Thoracic aorta (tissue), 2 donors: ENCODE data around the gene GIPC1. TPM values are rescaled to one million over a fixed set of nuclear protein-coding genes. Genes with fewer than 3 reads are reported as not detected.

Experiments used
- ATAC-seq: fragments of 150-250 bp; one replicate; pipeline ENCODE4 v1.8.0; 2017; ENCODE audit warnings: low read depth; ENCODE audit not compliant: insufficient number of reproducible peaks, low FRiP score
- DNase-seq: peaks from one replicate; pipeline ENCODE4 v3.0.0-alpha.2; 2020; ENCODE audit warnings: low spot score
- H3K27ac ChIP-seq, 2 donors: fragments of 200-600 bp; sonication (generic); 1 replicate in 1 of 2; 2 replicates in 1 of 2; pipeline ENCODE4 v1.5.1; 2016; ENCODE audit warnings: mild to moderate bottlenecking in 2 of 2, moderate library complexity in 2 of 2
- H3K27me3 ChIP-seq: fragments of 200-600 bp; sonication (generic); replicated peaks from 2 replicates; pipeline ENCODE4 v1.6.0; 2016; ENCODE audit warnings: mild to moderate bottlenecking; ENCODE audit not compliant: insufficient read depth
- H3K36me3 ChIP-seq: fragments of 200-600 bp; sonication (generic); one replicate; pipeline ENCODE4 v1.5.1; 2016
- H3K4me1 ChIP-seq, 2 donors: fragments of 200-600 bp; sonication (generic); 1 replicate in 1 of 2; 2 replicates in 1 of 2; pipeline versions ENCODE4 v1.5.1 to v1.6.0; 2016; ENCODE audit warnings: low read depth in 2 of 2, mild to moderate bottlenecking in 1 of 2; ENCODE audit not compliant: control insufficient read depth in 1 of 2
- H3K4me3 ChIP-seq: fragments of 200-600 bp; sonication (generic); 2 replicates; pipeline ENCODE4 v1.5.1; 2016; ENCODE audit warnings: mild to moderate bottlenecking
- H3K9me3 ChIP-seq: fragments of 200-600 bp; sonication (generic); 2 replicates; pipeline ENCODE4 v1.5.1; 2016
- total RNA-seq, 2 donors: library from RNA; depleted of rRNA; stranded (reverse); fragments of >200 nt; gene quantifications; one replicate each; pipeline versions ENCODE4 v1.1.0 to v1.2.3, GENCODE V29; 2016
- TF ChIP-seq, protein P1 (sequence below): fragments of 200-600 bp; sonication (generic); IDR thresholded peaks from one replicate; pipeline ENCODE4 v1.5.1; 2019; ENCODE audit warnings: antibody characterized with exemption

Gene GIPC1
- total RNA-seq, 2 donors from 2014 or later = 56.4 to 77.8 TPM

DNA sequence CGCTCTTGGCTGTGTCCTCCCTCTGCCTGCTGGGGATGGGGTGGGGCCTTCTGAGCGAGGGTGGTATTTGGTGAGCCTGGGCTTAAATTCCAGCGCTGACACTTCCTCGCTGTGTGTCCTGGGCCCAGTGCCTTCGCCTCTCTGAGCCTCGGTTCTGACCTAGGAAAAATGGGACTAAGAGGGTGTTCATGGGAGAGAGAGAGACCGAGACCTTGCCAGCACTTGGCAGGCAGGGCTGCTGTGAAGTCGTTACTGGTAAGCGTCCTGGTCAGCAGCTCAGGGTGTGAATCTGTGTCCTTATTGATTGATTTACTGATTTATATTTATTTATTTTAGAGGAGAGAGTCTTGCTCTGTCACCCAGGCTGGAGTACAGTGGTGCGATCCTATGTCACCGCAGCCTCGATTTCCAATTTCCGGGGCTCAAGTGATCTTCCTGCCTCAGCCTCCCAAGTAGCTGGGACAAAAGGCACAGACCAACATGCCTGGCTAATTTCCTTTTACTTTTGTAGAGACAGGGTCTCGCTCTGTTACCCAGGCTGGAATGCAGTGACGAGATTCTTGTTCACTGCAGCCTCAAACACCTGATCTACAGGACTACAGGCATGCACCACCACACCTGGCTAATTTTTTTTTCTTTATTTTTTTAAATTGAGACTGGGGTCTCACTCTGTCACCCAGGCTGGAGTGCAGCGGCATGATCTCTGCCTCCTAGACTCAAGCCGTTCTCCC is 60.4 kb downstream of the GIPC1 start:
- TF ChIP-seq, protein P1, sequence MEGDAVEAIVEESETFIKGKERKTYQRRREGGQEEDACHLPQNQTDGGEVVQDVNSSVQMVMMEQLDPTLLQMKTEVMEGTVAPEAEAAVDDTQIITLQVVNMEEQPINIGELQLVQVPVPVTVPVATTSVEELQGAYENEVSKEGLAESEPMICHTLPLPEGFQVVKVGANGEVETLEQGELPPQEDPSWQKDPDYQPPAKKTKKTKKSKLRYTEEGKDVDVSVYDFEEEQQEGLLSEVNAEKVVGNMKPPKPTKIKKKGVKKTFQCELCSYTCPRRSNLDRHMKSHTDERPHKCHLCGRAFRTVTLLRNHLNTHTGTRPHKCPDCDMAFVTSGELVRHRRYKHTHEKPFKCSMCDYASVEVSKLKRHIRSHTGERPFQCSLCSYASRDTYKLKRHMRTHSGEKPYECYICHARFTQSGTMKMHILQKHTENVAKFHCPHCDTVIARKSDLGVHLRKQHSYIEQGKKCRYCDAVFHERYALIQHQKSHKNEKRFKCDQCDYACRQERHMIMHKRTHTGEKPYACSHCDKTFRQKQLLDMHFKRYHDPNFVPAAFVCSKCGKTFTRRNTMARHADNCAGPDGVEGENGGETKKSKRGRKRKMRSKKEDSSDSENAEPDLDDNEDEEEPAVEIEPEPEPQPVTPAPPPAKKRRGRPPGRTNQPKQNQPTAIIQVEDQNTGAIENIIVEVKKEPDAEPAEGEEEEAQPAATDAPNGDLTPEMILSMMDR = no peak
- ATAC-seq (no peak), DNase-seq (no peak)
- H3K27me3 ChIP-seq = no peaks in the 10 kb centered on the region
- peak overlapping the region; percentile 95 for H3K4me3 ChIP-seq
- no peaks in the 10 kb centered on the region for H3K36me3 ChIP-seq
- H3K4me1 ChIP-seq = peaks cover 15 to 36% of the 10 kb centered on the region in 2 donors
- H3K27ac ChIP-seq = peak overlapping the region; percentile 70 to 82
- no peaks in the 10 kb centered on the region for H3K9me3 ChIP-seq

DNA sequence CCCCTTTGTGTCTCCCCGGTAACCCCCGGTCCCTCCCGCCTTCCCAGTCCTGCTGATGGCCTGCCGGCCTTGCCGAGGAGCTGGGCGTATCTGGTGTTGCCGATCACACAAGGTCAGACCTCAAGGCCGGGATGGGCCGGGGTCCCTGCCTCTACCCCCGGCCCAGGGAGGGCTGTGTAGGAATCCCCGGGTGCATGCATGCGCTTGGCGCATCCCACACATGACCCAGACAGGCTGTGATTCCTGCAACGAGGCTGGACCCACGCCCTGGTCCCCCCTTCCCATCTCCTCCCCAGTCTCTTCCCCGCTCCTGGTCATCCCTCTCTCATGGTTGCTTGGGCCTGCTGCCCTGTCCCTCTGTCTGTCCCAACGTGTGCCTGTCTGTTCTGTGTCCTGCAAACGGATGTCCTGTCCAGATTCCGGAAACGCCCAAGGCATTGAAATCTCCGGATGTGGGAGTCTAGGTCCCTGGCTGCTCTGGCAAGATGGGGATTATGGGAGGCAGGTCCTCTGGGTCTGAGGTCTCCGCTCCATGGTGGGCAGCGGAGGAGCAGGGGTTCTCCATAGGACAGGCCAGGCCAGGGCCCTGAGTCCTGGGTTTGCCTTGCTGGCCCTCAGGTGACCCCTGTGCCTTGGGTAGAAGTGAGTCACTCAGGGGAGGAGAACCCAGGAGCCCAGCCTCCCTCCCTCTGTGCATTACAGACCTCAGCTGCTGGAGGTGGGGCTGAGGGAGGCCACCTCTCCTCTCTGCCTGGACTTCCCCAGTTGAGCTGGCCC is 61.2 kb downstream of the GIPC1 start:
- Histone ChIP-seq H3K36me3 (no peaks in the 10 kb centered on the region), H3K27me3 (no peaks in the 10 kb centered on the region), H3K4me3 (peak overlapping the region; percentile 95), H3K9me3 (no peaks in the 10 kb centered on the region), H3K27ac (peak overlapping the region; percentile 70 to 82), H3K4me1 (peaks cover 12 to 36% of the 10 kb centered on the region in 2 donors)
- TF ChIP-seq, protein P1 = no peak
- peak; percentile 57 for ATAC-seq
- peak; percentile 36 for DNase-seq

DNA sequence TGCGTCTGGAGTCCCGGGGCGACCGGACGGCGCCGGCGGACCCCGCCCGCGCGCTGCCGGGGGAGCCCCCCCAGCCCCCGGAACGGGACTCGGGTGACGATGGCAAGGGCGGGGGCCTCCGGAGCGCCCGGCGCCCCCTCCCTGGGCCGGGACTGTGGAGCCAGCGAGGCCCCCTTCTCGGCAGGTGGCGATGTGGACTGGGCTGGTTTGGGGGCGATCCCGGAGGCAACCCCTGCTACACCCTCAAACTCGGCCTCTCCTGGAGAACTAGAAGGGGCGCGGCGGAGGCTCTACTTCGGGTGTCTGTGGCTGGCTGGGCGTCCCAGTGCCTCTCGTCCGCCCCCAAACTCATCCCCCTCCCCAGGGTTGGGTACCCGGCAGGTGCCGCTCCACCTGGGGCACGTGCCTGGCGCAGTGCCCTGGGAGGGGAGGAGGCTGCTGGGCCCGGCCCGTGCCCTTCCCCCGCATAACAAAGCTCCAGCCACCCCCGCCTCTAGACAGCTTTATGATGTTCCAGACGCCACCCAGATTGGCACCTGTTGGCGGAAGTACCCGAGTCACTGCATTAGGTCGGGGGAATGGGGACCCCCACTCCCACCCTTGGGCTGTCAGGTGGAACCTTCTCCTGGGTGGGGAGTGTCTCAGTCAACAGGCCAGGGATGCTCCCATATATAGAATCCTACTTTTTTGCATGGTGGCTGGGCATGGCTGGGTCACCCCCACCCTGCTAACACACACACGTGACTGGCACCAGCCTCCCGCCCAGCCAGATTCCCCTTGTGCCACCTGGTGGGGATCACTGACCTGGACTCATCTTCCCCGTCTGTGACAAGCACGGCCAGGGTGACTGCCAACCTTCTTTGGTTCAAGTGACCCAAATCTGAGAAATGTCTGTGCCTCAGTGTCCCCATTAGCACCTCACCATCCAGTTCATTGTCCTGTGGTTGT is 62.1 kb downstream of the GIPC1 start:
- TF ChIP-seq, protein P1 = no peak
- ATAC-seq (no peak), DNase-seq (no peak)
- Histone ChIP-seq H3K9me3 (no peaks in the 10 kb centered on the region), H3K27me3 (no peaks in the 10 kb centered on the region), H3K27ac (peak overlapping the region; percentile 70 to 82), H3K4me3 (peak overlapping the region; percentile 95), H3K36me3 (no peaks in the 10 kb centered on the region), H3K4me1 (peaks cover 12 to 33% of the 10 kb centered on the region in 2 donors)

DNA sequence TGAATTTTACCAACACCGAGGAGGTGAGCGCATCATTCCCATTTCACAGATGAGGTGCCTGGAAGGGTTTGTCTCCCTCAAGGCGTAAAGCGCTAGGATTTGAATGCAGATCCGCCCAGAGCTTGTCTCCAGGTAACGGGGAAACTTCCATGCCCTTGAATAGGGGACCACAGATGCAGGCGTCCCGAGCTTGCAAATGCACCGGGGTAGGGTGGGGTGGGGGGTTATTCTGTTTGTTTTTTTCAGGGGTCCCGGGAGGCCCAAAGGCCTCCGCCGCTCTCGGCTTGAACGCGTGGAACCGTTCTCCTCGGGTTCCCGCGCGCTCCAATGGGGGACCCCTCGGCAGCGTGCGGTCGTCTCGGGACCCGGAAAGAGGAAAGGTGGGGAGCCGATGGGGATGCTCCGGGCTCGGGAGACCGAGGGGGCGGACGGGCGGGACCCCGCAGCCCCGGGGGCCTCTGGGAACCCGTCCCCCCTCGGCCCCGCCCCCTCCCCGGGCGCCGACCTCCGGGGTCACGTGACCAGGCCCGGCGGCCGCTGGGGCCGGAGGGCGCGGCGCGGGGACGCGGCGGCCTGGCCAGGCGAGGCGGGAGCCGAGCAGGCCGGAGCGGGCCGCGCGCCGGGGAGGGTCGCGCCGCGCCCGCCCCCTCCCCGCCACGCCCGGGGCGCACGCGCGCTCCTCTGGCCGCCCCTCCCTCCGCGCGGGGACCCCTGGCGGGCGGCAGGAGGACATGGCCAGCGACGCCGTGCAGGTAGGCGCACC is 63.0 kb downstream of the GIPC1 start, which contains the start of gene PKN1:
TSS of gene PKN1 (plus strand) at position 516 of the 763 bp plus-strand sequence. CDS start at position 732, 216 bp downstream.
- Histone ChIP-seq H3K9me3 (no peaks in the 10 kb centered on the region), H3K36me3 (no peaks in the 10 kb centered on the region), H3K27ac (peak within 1 kb of the TSS; percentile 70 to 82), H3K4me1 (peaks cover 12 to 33% of the 10 kb centered on the region in 2 donors), H3K27me3 (no peaks in the 10 kb centered on the region), H3K4me3 (peak within 1 kb of the TSS; percentile 95)
- peak; percentile 8 for ATAC-seq
- no peak for DNase-seq
- TF ChIP-seq, protein P1 = no peak
